ENCODE results near the gene VPS26C. TPM values are rescaled to one million over a fixed set of nuclear protein-coding genes. Genes with fewer than 3 reads are reported as not detected.
"Not testable (repeated sequence)": the region's sequence is repeated elsewhere in the genome, so short reads cannot be mapped to it uniquely, and the experiment has no call there.

Gene VPS26C
- polyA plus RNA-seq, 1 donor = 49.8 TPM

GRCh38 chr21:37231249-37231645 lies 35.9 kb downstream of the VPS26C start:
- no peak for DNase-seq

GRCh38 chr21:37230632-37231248 lies 36.4 kb downstream of the VPS26C start:
- DNase-seq = no peak

- DNase-seq = no peak
These were observed 39.1 kb downstream of the VPS26C start for GRCh38 chr21:37228003-37228400.

GRCh38 chr21:37227071-37228002 lies 39.8 kb downstream of the VPS26C start:
- DNase-seq = no peak

GRCh38 chr21:37226041-37226920 lies 40.9 kb downstream of the VPS26C start:
- DNase-seq = no peak

GRCh38 chr21:37224861-37225839 lies 42.0 kb downstream of the VPS26C start:
- no peak for DNase-seq

- DNase-seq = no peak
These were observed 43.3 kb downstream of the VPS26C start for GRCh38 chr21:37223804-37224345.

GRCh38 chr21:37222248-37222647 lies 44.9 kb downstream of the VPS26C start:
- DNase-seq = not testable (repeated sequence)

- DNase-seq = peak; percentile 88
These were observed 46.0 kb downstream of the VPS26C start for GRCh38 chr21:37220981-37221664.

- peak; percentile 39 for DNase-seq
These were observed 46.6 kb downstream of the VPS26C start for GRCh38 chr21:37220433-37220980.

- DNase-seq = no peak
These were observed 47.2 kb downstream of the VPS26C start for GRCh38 chr21:37219761-37220432.

GRCh38 chr21:37214952-37215351 lies 52.2 kb downstream of the VPS26C start:
- no peak for DNase-seq

GRCh38 chr21:37210799-37211198 lies 56.3 kb downstream of the VPS26C start:
- no peak for DNase-seq

GRCh38 chr21:37210130-37210529 lies 57.0 kb downstream of the VPS26C start:
- no peak for DNase-seq

GRCh38 chr21:37208741-37209225 lies 58.4 kb downstream of the VPS26C start:
- peak; percentile 69 for DNase-seq

- DNase-seq = no peak
These were observed 58.9 kb downstream of the VPS26C start for GRCh38 chr21:37208056-37208721.

- no peak for DNase-seq
These were observed 59.6 kb downstream of the VPS26C start for GRCh38 chr21:37207441-37208009.

GRCh38 chr21:37206496-37206895 lies 60.6 kb downstream of the VPS26C start:
- no peak for DNase-seq
